HUES48 (cell line): ENCODE measurements around the gene ZNF678.
"Not testable (repeated sequence)": the region's sequence is repeated elsewhere in the genome, so short reads cannot be mapped to it uniquely, and the experiment has no call there.

Source experiments
- H3K27ac ChIP-seq: one replicate; pipeline ENCODE4 v1.7.0; 2013; ENCODE audit warnings: low read depth, low read length, inconsistent platforms
- H3K27me3 ChIP-seq: 2 replicates; pipeline ENCODE4 v1.6.1; 2013; ENCODE audit warnings: mild to moderate bottlenecking, low read length; ENCODE audit not compliant: control insufficient read depth, insufficient read depth
- H3K36me3 ChIP-seq: 2 replicates; pipeline ENCODE4 v1.6.1; 2013; ENCODE audit warnings: low read length; ENCODE audit not compliant: control insufficient read depth, insufficient read depth
- H3K4me1 ChIP-seq: 2 replicates; pipeline ENCODE4 v1.6.1; 2013; ENCODE audit warnings: mild to moderate bottlenecking, low read length; ENCODE audit not compliant: control insufficient read depth, insufficient read depth
- H3K4me3 ChIP-seq: 2 replicates; pipeline ENCODE4 v1.5.1; 2013; ENCODE audit warnings: mild to moderate bottlenecking, low read depth, low read length
- H3K9ac ChIP-seq: 2 replicates; pipeline ENCODE4 v1.6.1; 2013; ENCODE audit warnings: mild to moderate bottlenecking, low read depth, low read length, moderate library complexity
- H3K9me3 ChIP-seq: 2 replicates; pipeline ENCODE4 v1.6.1; 2013; ENCODE audit warnings: low read length; ENCODE audit not compliant: control insufficient read depth, insufficient read depth

Gene ZNF678

DNA sequence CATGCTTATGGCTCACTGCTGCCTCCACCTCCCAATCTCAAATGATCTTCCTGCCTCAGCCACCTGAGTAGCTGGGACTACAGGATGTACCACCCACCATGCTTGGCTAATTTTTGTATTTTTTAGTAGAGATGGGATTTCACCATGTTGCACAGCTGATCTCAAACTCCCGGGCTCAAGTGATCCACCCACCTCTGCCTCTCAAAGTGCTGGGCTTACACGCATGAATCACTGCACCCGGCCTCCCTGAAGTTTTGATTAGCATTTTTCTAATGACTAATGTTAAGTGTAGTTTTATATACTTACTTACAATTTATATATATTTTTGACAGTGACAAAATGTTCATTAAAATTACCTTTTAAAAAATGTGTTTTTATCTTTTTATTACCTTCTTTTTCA, 41.1 kb downstream of the ZNF678 start:
- Histone ChIP-seq H3K4me3 (no peak overlapping the region), H3K27ac (no peak overlapping the region), H3K4me1 (no peaks in the 10 kb centered on the region), H3K27me3 (no peaks in the 10 kb centered on the region), H3K36me3 (no peaks in the 10 kb centered on the region), H3K9ac (no peak overlapping the region), H3K9me3 (peaks cover 11% of the 10 kb centered on the region; the same call in 1 of the 2 replicates)

DNA sequence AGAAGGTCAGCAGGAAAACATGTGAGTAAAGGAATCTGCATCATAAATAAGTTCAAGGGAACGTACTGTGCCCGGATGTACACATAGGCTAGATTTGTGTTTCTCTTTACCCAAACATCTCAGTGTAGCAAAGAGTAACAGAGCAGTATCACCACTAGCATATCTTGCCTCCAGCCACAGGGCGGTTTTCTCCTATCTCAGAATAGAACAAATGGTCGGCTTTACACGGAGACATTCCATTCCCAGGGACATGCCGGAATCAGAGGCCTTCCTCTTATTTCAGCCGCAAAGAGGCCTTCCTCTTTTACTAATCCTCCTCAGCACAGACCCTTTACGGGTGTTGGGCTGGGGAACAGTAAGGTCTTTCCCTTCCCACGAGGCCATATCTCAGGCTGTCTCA, 42.9 kb downstream of the ZNF678 start:
- H3K9me3 ChIP-seq: peaks cover 11% of the 10 kb centered on the region; the same call in 1 of the 2 replicates
- H3K4me1 ChIP-seq, H3K27me3 ChIP-seq, H3K9ac ChIP-seq, H3K27ac ChIP-seq, H3K4me3 ChIP-seq, H3K36me3 ChIP-seq: not testable (repeated sequence)

DNA sequence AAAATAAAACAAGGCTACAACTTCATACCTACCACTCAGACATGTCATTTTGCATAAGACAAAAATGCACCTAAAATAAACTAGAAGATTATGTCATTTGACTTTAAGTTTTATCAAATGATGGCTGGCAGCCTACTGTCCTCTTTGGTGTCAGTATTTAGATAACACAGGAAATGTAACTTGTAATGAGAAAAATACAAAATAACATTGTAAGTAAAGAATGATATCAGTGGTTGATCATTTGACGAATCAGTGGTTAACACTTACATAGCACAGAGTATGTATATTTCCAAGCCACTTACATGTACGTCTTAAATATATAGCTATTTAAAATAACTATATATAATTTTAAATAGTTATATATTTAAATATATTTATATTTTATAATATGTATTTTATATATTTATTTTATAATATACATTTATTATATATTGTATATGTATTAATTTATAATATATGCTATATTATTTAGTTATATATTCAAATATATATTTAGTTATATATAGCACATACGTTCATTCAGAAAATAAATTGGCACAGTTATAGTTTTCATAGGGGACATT, 44.1 kb downstream of the ZNF678 start:
- H3K4me1 ChIP-seq: no peaks in the 10 kb centered on the region
- H3K9ac ChIP-seq: no peak overlapping the region
- H3K27ac ChIP-seq: no peak overlapping the region
- H3K27me3 ChIP-seq: no peaks in the 10 kb centered on the region
- no peak overlapping the region for H3K4me3 ChIP-seq
- H3K9me3 ChIP-seq: peaks cover 11% of the 10 kb centered on the region; the same call in 1 of the 2 replicates
- H3K36me3 ChIP-seq: no peaks in the 10 kb centered on the region

DNA sequence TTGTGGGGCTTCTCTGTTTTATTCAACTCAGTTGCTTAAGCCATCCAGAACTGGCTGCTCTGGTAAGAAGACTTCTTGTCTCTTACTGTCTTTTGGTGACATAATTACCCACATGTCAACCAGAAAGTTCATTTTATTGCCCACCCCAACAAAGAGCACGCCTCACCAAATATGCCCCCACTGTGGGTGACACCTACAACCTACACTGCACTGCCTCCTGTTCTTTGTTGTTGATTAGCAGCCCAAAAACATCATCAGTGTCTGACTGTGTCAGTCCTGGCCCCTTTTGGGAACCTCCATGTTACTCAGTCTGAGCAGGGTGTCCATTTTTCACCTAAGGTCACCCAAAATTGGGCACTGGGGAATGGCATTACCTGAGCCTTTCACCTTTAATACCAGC, 49.3 kb downstream of the ZNF678 start:
- Histone ChIP-seq H3K27me3 (no peaks in the 10 kb centered on the region), H3K9me3 (peaks cover 14% of the 10 kb centered on the region; the same call in 1 of the 2 replicates), H3K4me3 (no peak overlapping the region), H3K27ac (no peak overlapping the region), H3K9ac (no peak overlapping the region), H3K36me3 (no peaks in the 10 kb centered on the region), H3K4me1 (no peaks in the 10 kb centered on the region)

DNA sequence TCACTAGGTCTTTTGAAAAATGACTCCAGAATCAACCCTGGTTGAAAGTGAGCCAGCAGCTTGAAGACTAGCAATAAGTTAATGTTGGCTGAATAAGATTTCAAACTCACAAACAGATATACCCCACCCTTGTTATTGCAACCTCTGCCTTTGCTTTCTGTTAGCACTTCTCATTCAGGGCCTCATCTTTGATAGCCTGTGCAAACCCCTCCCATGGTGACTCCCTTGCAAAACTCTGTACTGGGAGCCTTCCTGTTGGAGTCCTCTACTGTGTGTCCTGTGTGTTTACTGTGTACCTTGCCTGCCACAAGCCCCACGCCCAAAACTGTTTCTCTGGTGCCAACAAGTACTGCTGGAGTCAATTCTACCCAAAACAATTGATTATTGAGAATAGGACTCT, 50.2 kb downstream of the ZNF678 start:
- Histone ChIP-seq H3K36me3 (no peaks in the 10 kb centered on the region), H3K9me3 (peaks cover 9% of the 10 kb centered on the region), H3K27me3 (no peaks in the 10 kb centered on the region), H3K4me3 (no peak overlapping the region), H3K27ac (no peak overlapping the region), H3K4me1 (no peaks in the 10 kb centered on the region), H3K9ac (no peak overlapping the region)

DNA sequence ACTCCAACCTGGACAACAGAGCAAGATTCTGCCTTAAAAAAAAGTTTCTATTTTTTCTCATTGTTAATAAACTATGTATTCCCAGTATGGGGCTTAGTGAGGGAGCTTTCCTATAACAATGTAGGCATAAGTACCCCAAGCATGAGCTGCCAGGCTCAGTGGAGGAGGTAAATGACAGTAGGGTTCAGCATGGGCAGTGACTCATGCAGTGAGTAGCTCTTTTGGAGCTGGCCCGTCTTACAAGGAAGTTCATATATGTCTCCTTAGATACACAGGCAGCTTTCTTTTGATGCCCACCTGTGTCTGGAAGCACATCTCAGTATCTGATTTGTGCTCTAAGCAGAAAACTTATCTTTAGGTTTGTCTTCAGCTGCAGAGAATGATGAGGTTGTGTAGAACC, 57.9 kb downstream of the ZNF678 start:
- Histone ChIP-seq H3K9me3 (peaks cover 16% of the 10 kb centered on the region), H3K9ac (no peak overlapping the region), H3K4me1 (peaks cover 3% of the 10 kb centered on the region; the same call in 1 of the 2 replicates), H3K36me3 (no peaks in the 10 kb centered on the region), H3K27me3 (no peaks in the 10 kb centered on the region), H3K27ac (no peak overlapping the region), H3K4me3 (no peak overlapping the region)

DNA sequence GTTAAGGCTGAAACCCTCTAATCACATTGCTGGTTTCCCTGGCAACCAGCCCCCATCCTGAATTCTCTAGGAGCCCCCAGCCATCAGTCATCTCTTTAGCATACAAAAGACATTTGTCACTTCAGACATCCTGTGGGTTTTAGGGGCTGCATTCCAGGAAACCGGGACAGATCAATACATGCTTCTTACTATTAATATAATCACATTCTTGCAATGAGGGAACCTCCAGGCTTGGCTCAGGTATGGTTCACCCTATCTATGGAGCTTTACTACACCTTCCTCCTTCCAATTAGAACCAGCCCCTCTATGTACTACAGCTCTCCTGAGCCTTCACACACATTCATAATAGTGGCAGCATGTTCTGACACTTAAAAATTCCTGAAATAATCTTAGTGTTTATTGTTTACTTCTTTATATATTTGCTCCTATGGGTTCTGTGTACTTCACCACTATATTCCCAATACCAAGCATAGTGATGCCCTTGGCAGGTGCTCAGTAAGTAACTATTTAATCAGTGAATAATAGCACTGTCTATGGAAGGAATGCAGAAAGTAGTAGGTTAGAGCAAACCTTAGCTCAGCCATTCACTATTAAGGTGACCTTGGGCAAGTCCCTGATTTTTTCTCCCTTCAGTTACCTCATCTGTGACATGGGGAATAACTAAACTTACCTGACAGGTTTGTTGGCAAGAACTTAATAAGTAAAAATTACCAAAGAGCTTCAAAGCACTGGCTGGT, 59.6 kb downstream of the ZNF678 start:
- Histone ChIP-seq H3K27me3 (no peaks in the 10 kb centered on the region), H3K27ac (no peak overlapping the region), H3K4me1 (peaks cover 3% of the 10 kb centered on the region; the same call in 1 of the 2 replicates), H3K9ac (no peak overlapping the region), H3K9me3 (peaks cover 12% of the 10 kb centered on the region), H3K36me3 (no peaks in the 10 kb centered on the region), H3K4me3 (no peak overlapping the region)

DNA sequence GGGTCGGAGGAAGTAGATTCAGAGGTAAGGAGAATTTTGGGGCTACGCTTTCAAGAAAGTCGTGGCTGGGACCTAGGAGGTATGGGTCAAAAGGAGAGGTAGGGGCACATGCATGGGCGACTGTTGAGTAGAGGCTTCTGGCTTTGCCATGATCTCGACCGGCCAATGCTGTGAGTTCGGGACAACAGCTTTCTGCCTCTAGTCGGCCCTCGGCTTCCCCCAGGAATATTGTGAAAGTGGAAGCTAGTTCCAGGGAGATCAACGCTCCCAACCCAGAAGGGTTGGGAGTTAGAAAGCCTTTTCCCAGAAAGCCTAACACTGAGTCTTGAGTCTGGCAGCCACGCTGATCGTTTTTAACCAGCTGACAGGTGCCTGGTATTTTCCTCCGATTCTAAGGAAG, 69.0 kb downstream of the ZNF678 start:
- H3K36me3 ChIP-seq: no peaks in the 10 kb centered on the region
- no peak overlapping the region for H3K9ac ChIP-seq
- H3K9me3 ChIP-seq: peaks cover 36% of the 10 kb centered on the region
- H3K27ac ChIP-seq: no peak overlapping the region
- no peaks in the 10 kb centered on the region for H3K27me3 ChIP-seq
- H3K4me1 ChIP-seq: no peaks in the 10 kb centered on the region
- H3K4me3 ChIP-seq: no peak overlapping the region

DNA sequence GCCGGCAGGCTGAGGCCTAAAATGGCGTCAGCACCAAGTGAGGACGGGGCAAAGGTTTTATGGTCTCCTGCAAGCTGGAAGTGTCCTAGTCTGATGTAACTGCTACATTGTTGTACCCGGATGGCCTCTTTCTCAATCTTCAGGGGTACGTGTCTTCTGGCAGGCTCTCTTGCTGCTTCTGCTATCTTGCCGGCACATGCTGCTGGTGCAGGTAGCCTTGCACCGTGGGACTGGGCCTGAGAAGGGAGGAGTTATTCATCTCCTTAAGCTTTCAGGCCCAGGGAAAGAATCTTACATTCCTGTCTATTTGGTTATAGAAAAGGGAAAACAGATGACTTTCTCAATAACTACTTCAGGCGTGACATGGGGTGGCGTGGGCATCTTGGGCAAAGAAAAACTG, 72.2 kb downstream of the ZNF678 start:
- H3K4me1 ChIP-seq: no peaks in the 10 kb centered on the region
- H3K4me3 ChIP-seq: no peak overlapping the region
- H3K9me3 ChIP-seq: peaks cover 59% of the 10 kb centered on the region
- no peak overlapping the region for H3K9ac ChIP-seq
- no peaks in the 10 kb centered on the region for H3K36me3 ChIP-seq
- H3K27me3 ChIP-seq: no peaks in the 10 kb centered on the region
- no peak overlapping the region for H3K27ac ChIP-seq

DNA sequence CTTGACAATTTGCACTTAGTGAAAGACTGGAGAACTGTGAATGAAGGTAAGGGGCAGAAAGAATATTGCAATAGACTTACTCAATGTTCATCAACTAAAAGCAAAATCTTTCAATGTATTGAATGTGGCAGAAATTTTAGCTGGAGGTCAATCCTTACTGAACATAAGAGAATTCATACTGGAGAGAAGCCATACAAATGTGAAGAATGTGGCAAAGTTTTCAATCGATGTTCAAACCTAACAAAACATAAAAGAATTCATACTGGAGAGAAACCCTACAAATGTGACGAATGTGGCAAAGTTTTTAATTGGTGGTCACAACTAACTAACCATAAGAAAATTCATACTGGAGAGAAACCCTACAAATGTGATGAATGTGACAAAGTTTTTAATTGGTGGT, 91.1 kb downstream of the ZNF678 start:
- no peak overlapping the region for H3K9ac ChIP-seq
- peaks cover 100% of the 10 kb centered on the region for H3K9me3 ChIP-seq
- H3K27me3 ChIP-seq: no peaks in the 10 kb centered on the region
- H3K4me3 ChIP-seq: no peak overlapping the region
- H3K36me3 ChIP-seq: peaks cover 47% of the 10 kb centered on the region
- H3K4me1 ChIP-seq: no peaks in the 10 kb centered on the region
- H3K27ac ChIP-seq: no peak overlapping the region

DNA sequence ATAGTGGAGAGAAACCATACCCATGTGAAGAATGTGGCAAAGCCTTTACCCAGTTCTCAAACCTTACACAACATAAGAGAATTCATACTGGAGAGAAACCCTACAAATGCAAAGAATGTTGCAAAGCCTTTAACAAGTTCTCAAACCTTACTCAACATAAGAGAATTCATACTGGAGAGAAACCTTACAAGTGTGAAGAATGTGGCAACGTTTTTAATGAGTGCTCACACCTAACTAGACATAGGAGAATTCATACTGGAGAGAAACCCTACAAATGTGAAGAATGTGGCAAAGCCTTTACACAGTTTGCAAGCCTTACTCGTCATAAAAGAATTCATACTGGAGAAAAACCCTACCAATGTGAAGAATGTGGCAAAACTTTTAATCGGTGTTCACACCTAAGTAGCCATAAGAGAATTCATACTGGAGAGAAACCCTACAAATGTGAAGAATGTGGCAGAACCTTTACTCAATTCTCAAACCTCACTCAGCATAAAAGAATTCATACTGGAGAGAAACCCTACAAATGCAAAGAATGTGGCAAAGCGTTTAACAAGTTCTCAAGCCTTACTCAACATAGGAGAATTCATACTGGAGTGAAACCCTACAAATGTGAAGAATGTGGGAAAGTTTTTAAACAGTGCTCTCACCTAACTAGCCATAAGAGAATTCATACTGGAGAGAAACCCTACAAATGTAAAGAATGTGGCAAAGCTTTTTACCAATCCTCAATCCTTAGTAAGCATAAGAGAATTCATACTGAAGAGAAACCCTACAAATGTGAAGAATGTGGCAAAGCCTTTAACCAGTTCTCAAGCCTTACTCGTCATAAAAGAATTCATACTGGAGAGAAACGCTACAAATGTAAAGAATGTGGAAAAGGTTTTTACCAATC, 91.7 kb downstream of the ZNF678 start:
- Histone ChIP-seq H3K4me3 (peak overlapping the region; percentile 17; the same call in 1 of the 2 replicates), H3K36me3 (peaks cover 47% of the 10 kb centered on the region), H3K9me3 (peaks cover 100% of the 10 kb centered on the region), H3K27me3 (no peaks in the 10 kb centered on the region), H3K9ac (no peak overlapping the region), H3K27ac (no peak overlapping the region), H3K4me1 (no peaks in the 10 kb centered on the region)
